ENCODE data around the gene ATP13A3. TPM values are rescaled to one million over a fixed set of nuclear protein-coding genes. Genes with fewer than 3 reads are reported as not detected.

The ATP13A3 gene
- total and polyA plus RNA-seq, 2 of the 4 experiments (the other 2 are of a cell fraction) = 48.1 to 154 TPM

DNA sequence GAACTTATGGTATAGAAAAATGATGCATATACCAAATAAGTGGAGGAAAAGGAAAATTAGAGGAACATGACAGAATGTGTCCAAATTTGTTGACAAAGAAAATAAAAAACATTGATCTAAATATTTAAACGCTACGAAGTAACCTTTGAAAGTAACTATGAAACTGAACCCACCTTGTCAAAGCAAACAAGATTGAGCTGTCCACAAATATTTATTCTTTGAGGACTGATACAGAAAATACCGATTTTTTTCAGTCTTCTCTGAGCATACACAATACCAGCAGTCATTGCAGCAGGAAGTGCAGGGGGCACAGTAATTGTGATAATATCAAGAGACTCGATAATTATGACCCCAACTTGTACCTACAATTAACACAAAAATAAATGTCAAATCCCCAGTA lies 40.0 kb downstream of the ATP13A3 start:
- intact Hi-C loops (cut with micrococcal nuclease) = no loop called here

More for the DNA sequence above, 40.0 kb downstream of the ATP13A3 start:
- no peak overlapping the region for H2BK20ac ChIP-seq (ENCODE audit: low read depth, low read length)
- H3K9me1 ChIP-seq (ENCODE audit: insufficient read depth, low read length) = peaks cover 7% of the 10 kb centered on the region; the same call in 1 of the 2 replicates
- no peak overlapping the region for H3K27ac ChIP-seq (ENCODE audit: insufficient read depth, low read length)
- ChIA-PET POLR2A (ENCODE audit: unreplicated experiment) (no interaction called here), CTCF (interaction anchor here (0.6 to 1.0 kb wide), 2 partner anchors 103 to 121 kb away, joined by 3 to 5 read pairs; no protein-coding TSS in a partner anchor)
- H2AK5ac ChIP-seq (ENCODE audit: low read depth, low read length) = no peak overlapping the region
- H3K9me3 ChIP-seq (ENCODE audit: control insufficient read depth, insufficient read depth, low read length) = no peaks in the 10 kb centered on the region
- no peak for TF ChIP-seq POLR2A (IDR thresholded peaks at IDR 0.05; ENCODE audit: low read depth, low read length)
- no peak for TF ChIP-seq BHLHE40 (IDR thresholded peaks at IDR 0.05; ENCODE audit: low read depth, low read length)
- TF ChIP-seq SMC3 (IDR thresholded peaks at IDR 0.05; ENCODE audit: low read depth, low read length) = no peak
- no peak for TF ChIP-seq FOS (IDR thresholded peaks at IDR 0.05; ENCODE audit: low read depth, low read length)
- no peak for TF ChIP-seq RFX5 (IDR thresholded peaks at IDR 0.05; ENCODE audit: low read depth, low read length)
- TF ChIP-seq MAFK (IDR thresholded peaks at IDR 0.05; ENCODE audit: low read depth, low read length) = no peak
- TF ChIP-seq MAZ (IDR thresholded peaks at IDR 0.05; ENCODE audit: borderline replicate concordance, low read depth, low read length) = no peak
- no peak for TF ChIP-seq NFE2L2 (IDR thresholded peaks at IDR 0.05; ENCODE audit: low read depth, low read length)
- TF ChIP-seq CHD1 (IDR thresholded peaks at IDR 0.05; ENCODE audit: low read depth, low read length) = no peak
- TF ChIP-seq, protein P1, sequence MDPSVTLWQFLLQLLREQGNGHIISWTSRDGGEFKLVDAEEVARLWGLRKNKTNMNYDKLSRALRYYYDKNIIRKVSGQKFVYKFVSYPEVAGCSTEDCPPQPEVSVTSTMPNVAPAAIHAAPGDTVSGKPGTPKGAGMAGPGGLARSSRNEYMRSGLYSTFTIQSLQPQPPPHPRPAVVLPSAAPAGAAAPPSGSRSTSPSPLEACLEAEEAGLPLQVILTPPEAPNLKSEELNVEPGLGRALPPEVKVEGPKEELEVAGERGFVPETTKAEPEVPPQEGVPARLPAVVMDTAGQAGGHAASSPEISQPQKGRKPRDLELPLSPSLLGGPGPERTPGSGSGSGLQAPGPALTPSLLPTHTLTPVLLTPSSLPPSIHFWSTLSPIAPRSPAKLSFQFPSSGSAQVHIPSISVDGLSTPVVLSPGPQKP (IDR thresholded peaks at IDR 0.05; ENCODE audit: borderline replicate concordance, low read depth, low read length) = no peak
- no peak for TF ChIP-seq MXI1 (IDR thresholded peaks at IDR 0.05; ENCODE audit: borderline replicate concordance, low read depth, low read length)
- no peak for TF ChIP-seq RAD21 (IDR thresholded peaks at IDR 0.05; ENCODE audit: low read length)
- no peak for TF ChIP-seq CEBPB (IDR thresholded peaks at IDR 0.05; ENCODE audit: low read depth, low read length)
- TF ChIP-seq, protein P2, sequence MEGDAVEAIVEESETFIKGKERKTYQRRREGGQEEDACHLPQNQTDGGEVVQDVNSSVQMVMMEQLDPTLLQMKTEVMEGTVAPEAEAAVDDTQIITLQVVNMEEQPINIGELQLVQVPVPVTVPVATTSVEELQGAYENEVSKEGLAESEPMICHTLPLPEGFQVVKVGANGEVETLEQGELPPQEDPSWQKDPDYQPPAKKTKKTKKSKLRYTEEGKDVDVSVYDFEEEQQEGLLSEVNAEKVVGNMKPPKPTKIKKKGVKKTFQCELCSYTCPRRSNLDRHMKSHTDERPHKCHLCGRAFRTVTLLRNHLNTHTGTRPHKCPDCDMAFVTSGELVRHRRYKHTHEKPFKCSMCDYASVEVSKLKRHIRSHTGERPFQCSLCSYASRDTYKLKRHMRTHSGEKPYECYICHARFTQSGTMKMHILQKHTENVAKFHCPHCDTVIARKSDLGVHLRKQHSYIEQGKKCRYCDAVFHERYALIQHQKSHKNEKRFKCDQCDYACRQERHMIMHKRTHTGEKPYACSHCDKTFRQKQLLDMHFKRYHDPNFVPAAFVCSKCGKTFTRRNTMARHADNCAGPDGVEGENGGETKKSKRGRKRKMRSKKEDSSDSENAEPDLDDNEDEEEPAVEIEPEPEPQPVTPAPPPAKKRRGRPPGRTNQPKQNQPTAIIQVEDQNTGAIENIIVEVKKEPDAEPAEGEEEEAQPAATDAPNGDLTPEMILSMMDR (conservative IDR thresholded peaks at IDR 0.05; ENCODE audit: low read depth, low read length) = no peak
- TF ChIP-seq RCOR1 (IDR thresholded peaks at IDR 0.05; ENCODE audit: insufficient replicate concordance, low read length) = no peak
- TF ChIP-seq, protein P3, sequence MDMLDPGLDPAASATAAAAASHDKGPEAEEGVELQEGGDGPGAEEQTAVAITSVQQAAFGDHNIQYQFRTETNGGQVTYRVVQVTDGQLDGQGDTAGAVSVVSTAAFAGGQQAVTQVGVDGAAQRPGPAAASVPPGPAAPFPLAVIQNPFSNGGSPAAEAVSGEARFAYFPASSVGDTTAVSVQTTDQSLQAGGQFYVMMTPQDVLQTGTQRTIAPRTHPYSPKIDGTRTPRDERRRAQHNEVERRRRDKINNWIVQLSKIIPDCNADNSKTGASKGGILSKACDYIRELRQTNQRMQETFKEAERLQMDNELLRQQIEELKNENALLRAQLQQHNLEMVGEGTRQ (IDR thresholded peaks at IDR 0.05; ENCODE audit: low read depth, low read length) = no peak
- no peak overlapping the region for H3K23ac ChIP-seq (ENCODE audit: low read depth, low read length)
- WGBS, 2 experiments (ENCODE audit: extremely low coverage in 2 of 2, insufficient read length in 1 of 2) = no CpG with 5 or more reads among the region's 4 CpGs
- no peak overlapping the region for H2AFZ ChIP-seq (replicated peaks; ENCODE audit: low read length, poor library complexity)
- dilution Hi-C loops (cut with HindIII; ENCODE audit: low sequenced_read_pairs, unreplicated experiment) (no loop called here), in situ Hi-C loops (cut with MboI; ENCODE audit: low sequenced_read_pairs) (no loop called here)
- no peak overlapping the region for H4K5ac ChIP-seq (ENCODE audit: low read depth, low read length)
- H3K14ac ChIP-seq (replicated peaks; ENCODE audit: low read depth, low read length) = no peak overlapping the region
- no peak overlapping the region for H3K18ac ChIP-seq (ENCODE audit: low read depth, low read length)
- H3K4me1 ChIP-seq (ENCODE audit: control insufficient read depth, insufficient read depth, low read length) = no peaks in the 10 kb centered on the region; the same call in 1 of the 2 replicates
- H3K56ac ChIP-seq (ENCODE audit: extremely low read depth, insufficient read depth, low read length) = no peak overlapping the region
- no peak overlapping the region for H2BK15ac ChIP-seq (ENCODE audit: low read depth, low read length)
- no peak overlapping the region for H2AK9ac ChIP-seq (replicated peaks; ENCODE audit: low read depth, low read length, poor library complexity)
- peaks cover 9% of the 10 kb centered on the region; the same call in 1 of the 2 replicates for H4K20me1 ChIP-seq (ENCODE audit: insufficient read depth, low read length)
- H4K8ac ChIP-seq (ENCODE audit: low read depth in 2 of 2, low read length in 2 of 2) = no peak overlapping the region
- no peak overlapping the region for H3K4me3 ChIP-seq (ENCODE audit: insufficient read depth, low read depth, low read length)
- H2BK5ac ChIP-seq (ENCODE audit: low read depth, low read length, poor library complexity, severe bottlenecking) = no peak overlapping the region
- peaks cover 39% of the 10 kb centered on the region for H3K36me3 ChIP-seq (ENCODE audit: control insufficient read depth, insufficient read depth, low read length)
- DNase-seq (no peak), ATAC-seq (ENCODE audit: low read depth) (no peak)
- H4K91ac ChIP-seq (ENCODE audit: insufficient read depth, low read depth, low read length) = no peak overlapping the region
- no TSS peak for BruUV-seq (replicated peaks)
- no peak overlapping the region for H3K4ac ChIP-seq (ENCODE audit: low read depth, low read length)
- no peak overlapping the region for H3K9ac ChIP-seq (ENCODE audit: low read depth, low read length)
- no peak overlapping the region for H2BK120ac ChIP-seq (ENCODE audit: low read depth, low read length)
- no peak overlapping the region for H3K4me2 ChIP-seq (ENCODE audit: low read depth, low read length)
- H3K79me1 ChIP-seq (ENCODE audit: low read depth in 1 of 2, low read length in 2 of 2) = peaks cover 22 to 37% of the 10 kb centered on the region in 2 experiments
- no peaks in the 10 kb centered on the region for H3K27me3 ChIP-seq (ENCODE audit: control insufficient read depth, insufficient read depth, low read length)

Measured in IMR-90 (cell line).